Liver (tissue), 3 donors: ENCODE measurements around the gene GRIN2A.

Source experiments
- JUND ChIP-seq, 2 donors: IDR thresholded peaks; 2 replicates each; pipeline ENCODE4 v1.6.1; 2016; ENCODE audit warnings: antibody characterized with exemption in 2 of 2
- NR2F2 ChIP-seq: IDR thresholded peaks from 2 replicates; pipeline ENCODE4 v1.6.1; 2016; ENCODE audit warnings: antibody characterized with exemption
- RAD21 ChIP-seq, 2 donors: IDR thresholded peaks; 2 replicates each; pipeline ENCODE4 v1.6.1; 2016; ENCODE audit warnings: antibody characterized with exemption in 2 of 2, mild to moderate bottlenecking in 2 of 2
- SP1 ChIP-seq: IDR thresholded peaks from 2 replicates; pipeline ENCODE4 v1.6.1; 2018; ENCODE audit warnings: antibody characterized with exemption, mild to moderate bottlenecking
- TF ChIP-seq, protein P1 (sequence below): fragments of 150-350 bp; IDR thresholded peaks from 2 replicates; pipeline ENCODE4 v1.5.1; 2017; ENCODE audit warnings: improper control_type of control experiment, low read depth, low read length; ENCODE audit not compliant: missing input control
- TF ChIP-seq, protein P2 (sequence below): IDR thresholded peaks from 2 replicates; pipeline ENCODE4 v1.6.1; 2016; ENCODE audit warnings: antibody characterized with exemption
- TF ChIP-seq, protein P3 (sequence below): IDR thresholded peaks from 2 replicates; pipeline ENCODE4 v1.6.1; 2016; ENCODE audit warnings: antibody characterized with exemption, mild to moderate bottlenecking
- donor health status: healthy.
- donor health status: healthy.

DNA sequence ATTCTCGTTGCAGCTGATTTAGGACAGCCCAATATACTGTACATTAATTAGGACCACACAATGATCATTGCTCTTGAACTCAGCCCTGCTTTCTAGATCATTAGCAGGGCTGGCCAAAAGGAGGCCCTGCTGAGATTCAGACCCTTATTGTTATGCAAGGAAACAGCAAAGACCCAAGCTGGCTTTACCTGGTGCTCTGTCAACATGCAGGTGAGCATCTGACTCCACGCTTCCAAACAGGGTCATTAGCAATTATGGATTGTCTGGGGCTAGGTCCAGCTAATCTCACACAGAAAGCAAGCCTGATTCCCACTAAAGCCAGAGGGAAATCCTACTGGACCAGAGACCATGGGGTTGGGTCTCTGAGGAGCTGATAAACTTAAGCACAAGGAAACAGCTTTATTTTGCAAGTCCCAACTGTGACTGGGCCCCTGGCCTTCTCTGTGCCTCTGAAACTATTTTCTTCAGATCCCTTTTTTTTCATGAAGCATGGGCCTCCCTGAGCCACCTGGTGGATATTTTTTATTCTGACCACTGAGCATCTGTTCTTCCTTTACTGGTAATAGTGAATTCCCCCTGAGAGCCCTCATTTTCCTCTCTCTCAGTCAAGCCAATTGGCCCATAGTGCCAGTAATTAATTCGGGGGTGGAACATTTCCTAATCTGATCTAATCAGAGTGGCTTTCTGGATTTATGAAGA, 236.1 kb downstream of the GRIN2A start:
- TF ChIP-seq, protein P1, sequence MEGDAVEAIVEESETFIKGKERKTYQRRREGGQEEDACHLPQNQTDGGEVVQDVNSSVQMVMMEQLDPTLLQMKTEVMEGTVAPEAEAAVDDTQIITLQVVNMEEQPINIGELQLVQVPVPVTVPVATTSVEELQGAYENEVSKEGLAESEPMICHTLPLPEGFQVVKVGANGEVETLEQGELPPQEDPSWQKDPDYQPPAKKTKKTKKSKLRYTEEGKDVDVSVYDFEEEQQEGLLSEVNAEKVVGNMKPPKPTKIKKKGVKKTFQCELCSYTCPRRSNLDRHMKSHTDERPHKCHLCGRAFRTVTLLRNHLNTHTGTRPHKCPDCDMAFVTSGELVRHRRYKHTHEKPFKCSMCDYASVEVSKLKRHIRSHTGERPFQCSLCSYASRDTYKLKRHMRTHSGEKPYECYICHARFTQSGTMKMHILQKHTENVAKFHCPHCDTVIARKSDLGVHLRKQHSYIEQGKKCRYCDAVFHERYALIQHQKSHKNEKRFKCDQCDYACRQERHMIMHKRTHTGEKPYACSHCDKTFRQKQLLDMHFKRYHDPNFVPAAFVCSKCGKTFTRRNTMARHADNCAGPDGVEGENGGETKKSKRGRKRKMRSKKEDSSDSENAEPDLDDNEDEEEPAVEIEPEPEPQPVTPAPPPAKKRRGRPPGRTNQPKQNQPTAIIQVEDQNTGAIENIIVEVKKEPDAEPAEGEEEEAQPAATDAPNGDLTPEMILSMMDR = no peak
- TF ChIP-seq, protein P2, sequence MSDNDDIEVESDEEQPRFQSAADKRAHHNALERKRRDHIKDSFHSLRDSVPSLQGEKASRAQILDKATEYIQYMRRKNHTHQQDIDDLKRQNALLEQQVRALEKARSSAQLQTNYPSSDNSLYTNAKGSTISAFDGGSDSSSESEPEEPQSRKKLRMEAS = no peak
- TF ChIP-seq RAD21 (IDR thresholded peaks at IDR 0.05) (peak in 1 of 2 donors; percentile 6), SP1 (no peak), NR2F2 (no peak), JUND (IDR thresholded peaks at IDR 0.05) (no peak)
- TF ChIP-seq, protein P3, sequence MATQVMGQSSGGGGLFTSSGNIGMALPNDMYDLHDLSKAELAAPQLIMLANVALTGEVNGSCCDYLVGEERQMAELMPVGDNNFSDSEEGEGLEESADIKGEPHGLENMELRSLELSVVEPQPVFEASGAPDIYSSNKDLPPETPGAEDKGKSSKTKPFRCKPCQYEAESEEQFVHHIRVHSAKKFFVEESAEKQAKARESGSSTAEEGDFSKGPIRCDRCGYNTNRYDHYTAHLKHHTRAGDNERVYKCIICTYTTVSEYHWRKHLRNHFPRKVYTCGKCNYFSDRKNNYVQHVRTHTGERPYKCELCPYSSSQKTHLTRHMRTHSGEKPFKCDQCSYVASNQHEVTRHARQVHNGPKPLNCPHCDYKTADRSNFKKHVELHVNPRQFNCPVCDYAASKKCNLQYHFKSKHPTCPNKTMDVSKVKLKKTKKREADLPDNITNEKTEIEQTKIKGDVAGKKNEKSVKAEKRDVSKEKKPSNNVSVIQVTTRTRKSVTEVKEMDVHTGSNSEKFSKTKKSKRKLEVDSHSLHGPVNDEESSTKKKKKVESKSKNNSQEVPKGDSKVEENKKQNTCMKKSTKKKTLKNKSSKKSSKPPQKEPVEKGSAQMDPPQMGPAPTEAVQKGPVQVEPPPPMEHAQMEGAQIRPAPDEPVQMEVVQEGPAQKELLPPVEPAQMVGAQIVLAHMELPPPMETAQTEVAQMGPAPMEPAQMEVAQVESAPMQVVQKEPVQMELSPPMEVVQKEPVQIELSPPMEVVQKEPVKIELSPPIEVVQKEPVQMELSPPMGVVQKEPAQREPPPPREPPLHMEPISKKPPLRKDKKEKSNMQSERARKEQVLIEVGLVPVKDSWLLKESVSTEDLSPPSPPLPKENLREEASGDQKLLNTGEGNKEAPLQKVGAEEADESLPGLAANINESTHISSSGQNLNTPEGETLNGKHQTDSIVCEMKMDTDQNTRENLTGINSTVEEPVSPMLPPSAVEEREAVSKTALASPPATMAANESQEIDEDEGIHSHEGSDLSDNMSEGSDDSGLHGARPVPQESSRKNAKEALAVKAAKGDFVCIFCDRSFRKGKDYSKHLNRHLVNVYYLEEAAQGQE = no peak
